GM18861 (cell line): ENCODE results near the gene RAPGEF3.
A peak's percentile ranks its signal among the peaks of the same experiment; 100 is the strongest.

Experiments used
- ATAC-seq: cut with Tn5 transposase; IDR thresholded peaks from one replicate; pipeline ENCODE4 v1.9.1; 2021; ENCODE audit not compliant: unreplicated experiment

The RAPGEF3 gene

GRCh38 chr12:47757840-47758583 lies 668 bp downstream of the RAPGEF3 start:
- ATAC-seq: no peak

GRCh38 chr12:47757364-47757839 lies 1.3 kb downstream of the RAPGEF3 start:
- ATAC-seq: no peak

GRCh38 chr12:47755655-47756562 lies 2.8 kb downstream of the RAPGEF3 start:
- peak; percentile 47 for ATAC-seq

- ATAC-seq: no peak
Observed at GRCh38 chr12:47754881-47755280, 3.8 kb downstream of the RAPGEF3 start.

- no peak for ATAC-seq
Observed at GRCh38 chr12:47754126-47754525, 4.6 kb downstream of the RAPGEF3 start.

- ATAC-seq: peak; percentile 44
Observed at GRCh38 chr12:47753021-47754001, 5.4 kb downstream of the RAPGEF3 start.

GRCh38 chr12:47752552-47752951 lies 6.1 kb downstream of the RAPGEF3 start:
- ATAC-seq: no peak

GRCh38 chr12:47752121-47752520 lies 6.6 kb downstream of the RAPGEF3 start:
- no peak for ATAC-seq

- no peak for ATAC-seq
Observed at GRCh38 chr12:47751561-47751960, 7.1 kb downstream of the RAPGEF3 start.

- ATAC-seq: no peak
Observed at GRCh38 chr12:47750916-47751470, 7.7 kb downstream of the RAPGEF3 start.

- no peak for ATAC-seq
Observed at GRCh38 chr12:47750229-47750798, 8.4 kb downstream of the RAPGEF3 start.

- no peak for ATAC-seq
Observed at GRCh38 chr12:47748899-47749298, 9.8 kb downstream of the RAPGEF3 start.

- ATAC-seq: no peak
Observed at GRCh38 chr12:47748507-47748828, 10.2 kb downstream of the RAPGEF3 start.

GRCh38 chr12:47747596-47748506 lies 10.8 kb downstream of the RAPGEF3 start:
- ATAC-seq: no peak

GRCh38 chr12:47747126-47747525 lies 11.6 kb downstream of the RAPGEF3 start:
- ATAC-seq: peak; percentile 42

GRCh38 chr12:47746523-47746922 lies 12.2 kb downstream of the RAPGEF3 start:
- no peak for ATAC-seq

- no peak for ATAC-seq
Observed at GRCh38 chr12:47746073-47746472, 12.6 kb downstream of the RAPGEF3 start.

GRCh38 chr12:47745485-47746041 lies 13.1 kb downstream of the RAPGEF3 start:
- no peak for ATAC-seq
